Fibroblast of lung (primary cell): ENCODE data around the gene SRRD. TPM values are rescaled to one million over a fixed set of nuclear protein-coding genes. Genes with fewer than 3 reads are reported as not detected.
A peak's percentile ranks its signal among the peaks of the same experiment; 100 is the strongest.

Source experiments
- DNase-seq, 2 donors: peaks; one replicate each; pipeline versions ENCODE4 v3.0.0 to v3.0.0-alpha.2; 2010; ENCODE audit warnings: low read depth in 2 of 2
- H2AFZ ChIP-seq: 2 replicates; pipeline ENCODE4 v1.5.1; 2012; ENCODE audit warnings: low read length, control low read depth, inconsistent platforms
- H3K27ac ChIP-seq: 2 replicates; pipeline ENCODE4 v1.5.1; 2011; ENCODE audit warnings: low read length, control low read depth; ENCODE audit not compliant: insufficient read depth
- H3K27me3 ChIP-seq: 2 replicates; pipeline ENCODE4 v1.5.1; 2011; ENCODE audit warnings: mild to moderate bottlenecking, low read length; ENCODE audit not compliant: control insufficient read depth, insufficient read depth
- H3K36me3 ChIP-seq: 2 replicates; pipeline ENCODE4 v1.5.1; 2011; ENCODE audit warnings: low read length; ENCODE audit not compliant: control insufficient read depth, insufficient read depth
- H3K4me1 ChIP-seq: 2 replicates; pipeline ENCODE4 v1.5.1; 2011; ENCODE audit warnings: low read length; ENCODE audit not compliant: control insufficient read depth, insufficient read depth; ENCODE audit errors: extremely low read depth
- H3K4me2 ChIP-seq: 2 replicates; pipeline ENCODE4 v1.5.1; 2011; ENCODE audit warnings: low read length, control low read depth; ENCODE audit not compliant: insufficient read depth; ENCODE audit errors: extremely low read depth
- H3K4me3 ChIP-seq, 4 experiments: fragments of 200-600 bp in 1 of 4; sonication (generic) in 1 of 4; replicated peaks in 1 of 4; 2 replicates each; pipeline ENCODE4 v1.5.1; 2011 to 2016; ENCODE audit warnings: low read length in 4 of 4, low read depth in 3 of 4, mild to moderate bottlenecking in 3 of 4, control low read depth in 2 of 4, inconsistent platforms in 1 of 4, mixed read lengths in 1 of 4; ENCODE audit not compliant: insufficient read depth in 1 of 4; ENCODE audit errors: control extremely low read depth in 1 of 4
- H3K79me2 ChIP-seq: 2 replicates; pipeline ENCODE4 v1.5.1; 2012; ENCODE audit warnings: mild to moderate bottlenecking, low read length, inconsistent platforms; ENCODE audit not compliant: control insufficient read depth, insufficient read depth
- H3K9ac ChIP-seq: 2 replicates; pipeline ENCODE4 v1.5.1; 2011; ENCODE audit warnings: mild to moderate bottlenecking, low read length, control low read depth; ENCODE audit not compliant: insufficient read depth
- H3K9me3 ChIP-seq: 2 replicates; pipeline ENCODE4 v1.5.1; 2012; ENCODE audit warnings: low read depth, low read length; ENCODE audit not compliant: control insufficient read depth, insufficient read depth
- H4K20me1 ChIP-seq: 2 replicates; pipeline ENCODE4 v1.5.1; 2011; ENCODE audit warnings: low read length; ENCODE audit not compliant: control insufficient read depth, insufficient read depth; ENCODE audit errors: extremely low read depth
- EZH2 ChIP-seq: IDR thresholded peaks from 2 replicates; pipeline ENCODE4 v1.5.1; 2012; ENCODE audit warnings: low read length, control low read depth, mild to moderate bottlenecking; ENCODE audit errors: missing control alignments
- polyA minus RNA-seq: library from RNA; depleted of rRNA, polyadenylated mRNA; stranded (reverse); fragments of >200 nt; gene quantifications from 2 replicates; pipeline ENCODE4 v1.2.3, GENCODE V29; 2011; ENCODE audit warnings: low replicate concordance
- polyA plus RNA-seq, 2 donors: library from polyadenylated mRNA; depleted of rRNA in 1 of 2; stranded (reverse) in 1 of 2; unstranded in 1 of 2; fragments of >200 nt; gene quantifications; 2 replicates each; pipeline ENCODE4 v1.2.1, GENCODE V29; 2011 to 2012; ENCODE audit warnings: missing spikeins in 1 of 2
- total RNA-seq: library from RNA; depleted of rRNA; stranded (reverse); fragments of >200 nt; gene quantifications from 2 replicates; pipeline ENCODE4 v1.2.1, GENCODE V29; 2014
- TF ChIP-seq, protein P1 (sequence below), 2 donors: IDR thresholded peaks in 1 of 2; conservative IDR thresholded peaks in 1 of 2; 1 replicate in 1 of 2; 2 replicates in 1 of 2; pipeline ENCODE4 v1.5.1; 2011 to 2012; ENCODE audit warnings: low read length in 2 of 2, control low read depth in 1 of 2, inconsistent platforms in 1 of 2, low read depth in 1 of 2, mild to moderate bottlenecking in 1 of 2

The SRRD gene, protein sequence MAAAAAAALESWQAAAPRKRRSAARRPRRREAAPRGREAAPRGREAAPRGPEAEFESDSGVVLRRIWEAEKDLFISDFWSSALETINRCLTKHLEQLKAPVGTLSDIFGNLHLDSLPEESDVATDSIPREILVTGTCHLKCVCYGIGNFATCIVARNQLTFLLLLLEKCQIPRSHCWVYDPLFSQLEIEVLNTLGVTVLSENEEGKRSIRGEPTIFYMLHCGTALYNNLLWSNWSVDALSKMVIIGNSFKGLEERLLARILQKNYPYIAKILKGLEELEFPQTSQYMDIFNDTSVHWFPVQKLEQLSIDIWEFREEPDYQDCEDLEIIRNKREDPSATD
- total RNA-seq (7.7 and 7.9 TPM in 2 replicates), polyA plus RNA-seq (25.1 and 30.0 TPM in 2 replicates), polyA minus RNA-seq (8.9 and 11.9 TPM in 2 replicates)
- polyA plus RNA-seq (2012) = 15.6 and 16.6 TPM in 2 replicates

DNA sequence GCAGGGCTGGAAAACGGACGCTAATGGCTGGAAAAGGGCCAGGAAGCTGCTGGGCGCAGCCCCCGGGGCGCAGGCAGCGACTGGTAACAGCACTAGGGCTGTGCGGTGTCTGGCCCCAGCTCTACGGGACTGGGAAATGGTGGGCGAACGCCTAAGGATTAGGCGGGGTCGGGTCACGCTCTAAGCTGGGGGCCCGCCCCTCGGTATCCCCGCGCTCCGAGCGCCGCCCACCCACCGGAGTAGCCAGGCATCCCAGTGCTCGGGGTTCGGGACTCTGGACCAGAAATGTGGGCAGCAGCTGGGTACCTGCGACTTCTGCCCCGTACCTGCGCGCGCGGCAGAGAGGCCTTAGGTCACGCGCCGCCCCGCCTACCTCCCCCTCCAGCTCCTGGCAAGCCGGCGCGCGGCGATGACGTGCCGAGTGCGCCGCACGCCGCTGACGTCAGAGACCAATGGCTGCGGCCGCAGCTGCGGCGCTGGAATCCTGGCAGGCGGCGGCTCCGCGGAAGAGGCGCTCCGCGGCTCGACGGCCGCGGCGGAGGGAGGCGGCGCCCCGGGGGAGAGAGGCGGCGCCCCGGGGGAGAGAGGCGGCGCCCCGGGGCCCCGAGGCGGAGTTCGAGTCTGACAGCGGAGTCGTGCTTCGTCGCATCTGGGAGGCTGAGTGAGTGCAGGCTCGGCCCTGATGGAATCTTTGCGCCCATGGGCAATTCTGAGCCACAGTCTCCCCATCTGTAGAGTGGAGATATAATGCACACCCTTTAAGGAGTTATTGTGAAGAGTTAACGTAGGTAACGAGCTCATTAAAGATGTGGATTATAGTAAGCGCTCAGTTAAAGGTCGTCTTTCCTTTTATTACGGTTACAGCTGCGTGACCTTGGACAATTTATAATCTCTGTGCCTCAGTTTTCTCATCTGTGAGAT, at the start of gene SRRD, which contains the start of gene HPS4:
TSS of gene SRRD (plus strand) at position 439 of the 921 bp plus-strand sequence. CDS start at position 453, 14 bp downstream.
TSS of gene HPS4 (minus strand) at position 345 of the 921 bp plus-strand sequence. CDS start 2,021 bp downstream, outside the sequence.
- Histone ChIP-seq H3K4me1 (peaks cover 9% of the 10 kb centered on the region), H2AFZ (peak within 1 kb of the TSS; percentile 86), H3K79me2 (peaks cover 15% of the 10 kb centered on the region), H4K20me1 (no peaks in the 10 kb centered on the region), H3K4me3 (peak within 1 kb of the TSS; percentile 77 to 96 (median 94)), H3K27ac (peak within 1 kb of the TSS; percentile 93), H3K4me2 (peak within 1 kb of the TSS; percentile 96), H3K9me3 (no peaks in the 10 kb centered on the region), H3K27me3 (no peaks in the 10 kb centered on the region), H3K9ac (peak within 1 kb of the TSS; percentile 95), H3K36me3 (peaks cover 3% of the 10 kb centered on the region)
- TF ChIP-seq, protein P1, sequence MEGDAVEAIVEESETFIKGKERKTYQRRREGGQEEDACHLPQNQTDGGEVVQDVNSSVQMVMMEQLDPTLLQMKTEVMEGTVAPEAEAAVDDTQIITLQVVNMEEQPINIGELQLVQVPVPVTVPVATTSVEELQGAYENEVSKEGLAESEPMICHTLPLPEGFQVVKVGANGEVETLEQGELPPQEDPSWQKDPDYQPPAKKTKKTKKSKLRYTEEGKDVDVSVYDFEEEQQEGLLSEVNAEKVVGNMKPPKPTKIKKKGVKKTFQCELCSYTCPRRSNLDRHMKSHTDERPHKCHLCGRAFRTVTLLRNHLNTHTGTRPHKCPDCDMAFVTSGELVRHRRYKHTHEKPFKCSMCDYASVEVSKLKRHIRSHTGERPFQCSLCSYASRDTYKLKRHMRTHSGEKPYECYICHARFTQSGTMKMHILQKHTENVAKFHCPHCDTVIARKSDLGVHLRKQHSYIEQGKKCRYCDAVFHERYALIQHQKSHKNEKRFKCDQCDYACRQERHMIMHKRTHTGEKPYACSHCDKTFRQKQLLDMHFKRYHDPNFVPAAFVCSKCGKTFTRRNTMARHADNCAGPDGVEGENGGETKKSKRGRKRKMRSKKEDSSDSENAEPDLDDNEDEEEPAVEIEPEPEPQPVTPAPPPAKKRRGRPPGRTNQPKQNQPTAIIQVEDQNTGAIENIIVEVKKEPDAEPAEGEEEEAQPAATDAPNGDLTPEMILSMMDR (conservative IDR thresholded peaks at IDR 0.05 in 1 of 2, IDR thresholded peaks at IDR 0.05 in 1 of 2; ENCODE audit: low read depth in 1 of 2, low read length in 2 of 2) = no peak
- no peak for TF ChIP-seq EZH2
- DNase-seq = peak; percentile 87

DNA sequence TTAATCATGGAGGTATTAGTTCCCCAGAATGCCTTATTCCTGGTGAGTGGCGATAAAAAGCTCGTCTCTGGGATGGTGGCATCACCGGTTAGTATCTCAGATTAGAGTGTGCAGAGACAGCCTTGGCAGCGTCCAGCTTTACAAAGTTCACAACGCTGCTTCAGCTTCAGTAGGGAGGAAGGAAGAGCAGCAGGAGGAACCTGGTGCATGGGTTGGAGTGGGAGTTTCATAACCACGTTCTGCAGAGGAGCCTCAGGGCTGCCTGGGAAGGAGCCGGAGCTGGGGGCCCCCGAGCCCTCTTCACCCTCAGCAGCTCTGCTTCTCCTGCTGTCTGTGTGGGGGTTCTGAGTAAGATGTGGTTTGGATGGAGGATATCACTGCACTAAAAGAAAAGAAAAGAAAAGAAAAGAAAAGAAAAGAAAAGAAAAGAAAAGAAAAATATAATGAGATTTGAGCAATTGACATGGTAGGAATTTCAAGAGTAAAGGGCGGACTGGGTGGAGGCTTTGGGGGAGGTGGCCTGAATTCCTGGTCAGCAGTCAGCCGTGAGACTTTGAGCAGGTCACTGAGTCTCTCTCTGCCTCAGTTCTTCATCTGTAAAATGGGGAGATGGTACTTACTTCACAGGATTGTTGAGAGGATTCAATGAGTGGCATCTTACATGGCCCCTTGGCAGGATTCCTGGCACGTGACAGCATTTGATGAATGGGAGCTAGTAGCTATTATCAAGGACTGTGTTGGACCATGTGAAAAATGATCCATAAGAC, 48.2 kb upstream of the SRRD start:
- no peak overlapping the region for H2AFZ ChIP-seq
- no peaks in the 10 kb centered on the region for H3K27me3 ChIP-seq
- H3K4me2 ChIP-seq = no peak overlapping the region
- no peaks in the 10 kb centered on the region for H3K79me2 ChIP-seq
- no peaks in the 10 kb centered on the region for H4K20me1 ChIP-seq
- DNase-seq = no peak
- H3K27ac ChIP-seq = no peak overlapping the region
- no peaks in the 10 kb centered on the region for H3K4me1 ChIP-seq
- H3K9me3 ChIP-seq = no peaks in the 10 kb centered on the region
- no peak overlapping the region for H3K9ac ChIP-seq
- TF ChIP-seq, protein P1 (conservative IDR thresholded peaks at IDR 0.05 in 1 of 2, IDR thresholded peaks at IDR 0.05 in 1 of 2; ENCODE audit: low read depth in 1 of 2, low read length in 2 of 2) = no peak
- no peak for TF ChIP-seq EZH2
- no peaks in the 10 kb centered on the region for H3K36me3 ChIP-seq
- no peak overlapping the region for H3K4me3 ChIP-seq
